NCI-H1092 (cell line): Measurements from ENCODE around the gene ZC3H18.

Source experiments
- DNase-seq: peaks from one replicate; lab custom pipeline; 2025; lab: John Stamatoyannopoulos, UW

ZC3H18 gene

GRCh38 chr16:88581033-88581432 is 10.8 kb downstream of the ZC3H18 start:
- no peak for DNase-seq

GRCh38 chr16:88582912-88583575 is 12.8 kb downstream of the ZC3H18 start:
- no peak for DNase-seq

GRCh38 chr16:88584676-88585075 is 14.5 kb downstream of the ZC3H18 start:
- no peak for DNase-seq

- DNase-seq = no peak
These were observed 15.1 kb downstream of the ZC3H18 start for GRCh38 chr16:88585269-88585668.

- no peak for DNase-seq
These were observed 15.9 kb downstream of the ZC3H18 start for GRCh38 chr16:88585927-88586581.

- DNase-seq = no peak
These were observed 17.9 kb downstream of the ZC3H18 start for GRCh38 chr16:88588148-88588547.

GRCh38 chr16:88588754-88589153 is 18.6 kb downstream of the ZC3H18 start:
- no peak for DNase-seq

GRCh38 chr16:88589441-88589840 is 19.2 kb downstream of the ZC3H18 start:
- no peak for DNase-seq

GRCh38 chr16:88591577-88592021 is 21.4 kb downstream of the ZC3H18 start:
- no peak for DNase-seq

- no peak for DNase-seq
These were observed 22.9 kb downstream of the ZC3H18 start for GRCh38 chr16:88593061-88593460.

GRCh38 chr16:88593489-88593888 is 23.3 kb downstream of the ZC3H18 start:
- DNase-seq = no peak

- DNase-seq = no peak
These were observed 23.7 kb downstream of the ZC3H18 start for GRCh38 chr16:88593910-88594309.

GRCh38 chr16:88595101-88595500 is 24.9 kb downstream of the ZC3H18 start:
- no peak for DNase-seq

- no peak for DNase-seq
These were observed 25.7 kb downstream of the ZC3H18 start for GRCh38 chr16:88595921-88596320.

- DNase-seq = no peak
These were observed 26.3 kb downstream of the ZC3H18 start for GRCh38 chr16:88596483-88596882.

GRCh38 chr16:88597856-88598491 is 27.8 kb downstream of the ZC3H18 start:
- no peak for DNase-seq

- DNase-seq = no peak
These were observed 29.0 kb downstream of the ZC3H18 start for GRCh38 chr16:88599092-88599733.

GRCh38 chr16:88599825-88600538 is 29.8 kb downstream of the ZC3H18 start:
- DNase-seq = no peak

GRCh38 chr16:88600539-88600896 is 30.3 kb downstream of the ZC3H18 start:
- no peak for DNase-seq

GRCh38 chr16:88601313-88602036 is 31.3 kb downstream of the ZC3H18 start:
- no peak for DNase-seq

- DNase-seq = no peak
These were observed 31.9 kb downstream of the ZC3H18 start for GRCh38 chr16:88602091-88602490.
